HepG2 (cell line): Measurements from ENCODE around the gene LGR6. TPM values are rescaled to one million over a fixed set of nuclear protein-coding genes. Genes with fewer than 3 reads are reported as not detected.

Experiments
- FOXC1 ChIP-seq: sonication (generic); formaldehyde crosslinking; IDR thresholded peaks from 2 replicates; pipeline ENCODE4 v1.8.0; 2022; ENCODE audit warnings: mild to moderate bottlenecking, missing genetic modification reagents, borderline replicate concordance
- FOXK2 ChIP-seq: fragments of 450-650 bp; IDR thresholded peaks from 2 replicates; pipeline ENCODE4 v1.6.1; 2016
- FOXO4 ChIP-seq: sonication (generic); formaldehyde crosslinking; conservative IDR thresholded peaks from 2 replicates; pipeline ENCODE4 v1.8.1; 2023; ENCODE audit warnings: missing genetic modification reagents
- MTF2 ChIP-seq: sonication (generic); formaldehyde crosslinking; IDR thresholded peaks from 2 replicates; pipeline ENCODE4 v1.5.0; 2020; ENCODE audit warnings: missing genetic modification reagents, borderline replicate concordance
- NFKB2 ChIP-seq: sonication (generic); formaldehyde crosslinking; IDR thresholded peaks from 2 replicates; pipeline ENCODE4 v1.4.0; 2020; ENCODE audit warnings: missing genetic modification reagents, borderline replicate concordance
- NR2C2 ChIP-seq: sonication (generic); formaldehyde crosslinking; IDR thresholded peaks from 2 replicates; pipeline ENCODE4 v1.4.0; 2020; ENCODE audit warnings: missing genetic modification reagents, mild to moderate bottlenecking, moderate library complexity, borderline replicate concordance
- NR2F2 ChIP-seq: IDR thresholded peaks from 2 replicates; pipeline ENCODE4 v1.6.1; 2012; ENCODE audit warnings: low read depth, inconsistent platforms, borderline replicate concordance
- NR2F6 ChIP-seq, 2 experiments: IDR thresholded peaks; 2 replicates each; pipeline ENCODE4 v1.6.1; 2016; ENCODE audit warnings: antibody characterized with exemption in 1 of 2, mild to moderate bottlenecking in 1 of 2
- POGZ ChIP-seq: sonication (generic); formaldehyde crosslinking; IDR thresholded peaks from 2 replicates; pipeline ENCODE4 v1.4.0; 2020; ENCODE audit warnings: mild to moderate bottlenecking, missing genetic modification reagents
- STAG1 ChIP-seq: sonication (generic); formaldehyde crosslinking; IDR thresholded peaks from 2 replicates; pipeline ENCODE4 v1.4.0; 2020; ENCODE audit warnings: missing genetic modification reagents
- TFAP4 ChIP-seq: sonication (generic); IDR thresholded peaks from 2 replicates; pipeline ENCODE4 v1.6.1; 2016; ENCODE audit warnings: low read depth, borderline replicate concordance
- XRCC5 ChIP-seq: fragments of 200-400 bp; formaldehyde crosslinking; optimal IDR thresholded peaks from 2 replicates; pipeline ENCODE3; 2017; ENCODE audit warnings: mild to moderate bottlenecking, low read length
- ZMAT5 ChIP-seq: sonication (generic); formaldehyde crosslinking; IDR thresholded peaks from 2 replicates; pipeline ENCODE4 v1.5.0; 2020; ENCODE audit warnings: mild to moderate bottlenecking, low read depth, missing genetic modification reagents, borderline replicate concordance
- ZNF205 ChIP-seq: IDR thresholded peaks from 2 replicates; pipeline ENCODE4 v1.6.1; 2018; ENCODE audit warnings: missing biosample characterization, missing genetic modification reagents
- ZNF687 ChIP-seq: sonication (generic); formaldehyde crosslinking; IDR thresholded peaks from 2 replicates; pipeline ENCODE4 v1.5.1; 2020; ENCODE audit warnings: mild to moderate bottlenecking, missing genetic modification reagents, moderate library complexity
- ZNF768 ChIP-seq: sonication (generic); formaldehyde crosslinking; IDR thresholded peaks from 2 replicates; pipeline ENCODE4 v1.4.0; 2020; ENCODE audit warnings: missing genetic modification reagents
- polyA plus RNA-seq, 8 experiments: library from polyadenylated mRNA; depleted of rRNA in 3 of 8; stranded (reverse) in 7 of 8; unstranded in 1 of 8; fragments of >200 nt; fragmentation: Illumina TruSeq in 4 of 8; extraction: Trizol in 4 of 8; gene quantifications; 2 replicates each; pipeline versions ENCODE4 v1.2.1 to v1.2.3, GENCODE V29; 2011 to 2016; ENCODE audit warnings: low read depth in 4 of 8, missing spikeins in 1 of 8, mixed read lengths in 1 of 8; ENCODE audit not compliant: insufficient read depth in 1 of 8
- total RNA-seq, 5 experiments: library from RNA; depleted of rRNA; stranded (reverse); fragments of >200 nt; fragmentation: Illumina TruSeq; extraction: Trizol; gene quantifications; 2 replicates each; pipeline ENCODE4 v1.2.3, GENCODE V29; 2016; ENCODE audit warnings: low read depth in 1 of 5
- TF ChIP-seq, protein P1 (sequence below): sonication (generic); formaldehyde crosslinking; IDR thresholded peaks from 2 replicates; pipeline ENCODE4 v1.5.0; 2020; ENCODE audit warnings: mild to moderate bottlenecking, missing genetic modification reagents, moderate library complexity
- TF ChIP-seq, protein P2 (sequence below): sonication (generic); formaldehyde crosslinking; IDR thresholded peaks from 2 replicates; pipeline ENCODE4 v1.9.0; 2022; ENCODE audit warnings: missing genetic modification reagents, mild to moderate bottlenecking, borderline replicate concordance

LGR6 gene
- total and polyA plus RNA-seq, 2 of the 13 experiments (the other 11 are each of a cell fraction or from before 2014, with no cell fraction given): 0.07 TPM; not detected in 1

DNA sequence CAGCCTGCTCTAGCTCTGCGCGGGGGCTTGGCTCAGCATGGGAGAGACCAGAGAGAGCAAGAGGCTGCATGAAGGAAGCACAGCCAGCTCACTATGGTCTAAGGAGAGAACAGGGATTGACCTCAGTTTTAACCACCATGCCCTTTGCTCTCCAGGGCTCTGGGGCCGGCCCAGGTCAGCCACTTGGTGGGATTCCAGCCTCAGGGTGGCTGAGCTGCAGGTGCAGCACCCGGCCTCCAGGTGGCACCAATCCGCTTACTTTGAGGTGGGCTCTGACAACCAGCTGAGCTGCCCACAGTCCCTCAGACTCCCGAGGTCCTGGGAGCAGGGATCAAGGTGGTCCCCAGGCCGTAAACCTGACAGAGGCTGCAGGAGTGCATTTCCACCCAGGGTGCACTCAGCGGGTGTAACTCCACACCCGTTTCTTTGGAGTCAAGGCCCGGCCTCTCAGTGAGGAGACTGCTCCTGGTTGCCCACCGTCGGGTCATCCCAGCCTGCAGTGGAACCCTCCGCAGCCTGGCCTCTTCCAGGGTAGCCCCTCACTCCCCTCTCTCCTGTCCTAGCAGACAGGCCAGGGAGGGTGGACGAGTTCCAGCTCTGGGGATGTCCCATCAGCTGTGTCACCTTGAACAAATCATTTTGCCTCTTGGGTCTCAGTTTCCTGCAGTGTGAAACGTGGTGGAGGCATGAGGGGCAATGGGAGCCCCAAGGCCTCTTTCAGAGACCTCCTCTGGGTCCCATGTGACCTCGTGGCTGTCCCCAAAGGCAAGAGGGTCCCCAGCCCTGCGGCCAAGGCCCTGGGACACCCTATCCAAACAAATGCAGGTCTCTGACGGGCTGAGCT is 607 bp upstream of the LGR6 start (continued):
- TF ChIP-seq, protein P1, sequence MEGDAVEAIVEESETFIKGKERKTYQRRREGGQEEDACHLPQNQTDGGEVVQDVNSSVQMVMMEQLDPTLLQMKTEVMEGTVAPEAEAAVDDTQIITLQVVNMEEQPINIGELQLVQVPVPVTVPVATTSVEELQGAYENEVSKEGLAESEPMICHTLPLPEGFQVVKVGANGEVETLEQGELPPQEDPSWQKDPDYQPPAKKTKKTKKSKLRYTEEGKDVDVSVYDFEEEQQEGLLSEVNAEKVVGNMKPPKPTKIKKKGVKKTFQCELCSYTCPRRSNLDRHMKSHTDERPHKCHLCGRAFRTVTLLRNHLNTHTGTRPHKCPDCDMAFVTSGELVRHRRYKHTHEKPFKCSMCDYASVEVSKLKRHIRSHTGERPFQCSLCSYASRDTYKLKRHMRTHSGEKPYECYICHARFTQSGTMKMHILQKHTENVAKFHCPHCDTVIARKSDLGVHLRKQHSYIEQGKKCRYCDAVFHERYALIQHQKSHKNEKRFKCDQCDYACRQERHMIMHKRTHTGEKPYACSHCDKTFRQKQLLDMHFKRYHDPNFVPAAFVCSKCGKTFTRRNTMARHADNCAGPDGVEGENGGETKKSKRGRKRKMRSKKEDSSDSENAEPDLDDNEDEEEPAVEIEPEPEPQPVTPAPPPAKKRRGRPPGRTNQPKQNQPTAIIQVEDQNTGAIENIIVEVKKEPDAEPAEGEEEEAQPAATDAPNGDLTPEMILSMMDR (CRISPR knock-in tag): peak; percentile 92
- TF ChIP-seq NR2C2 (CRISPR knock-in tag): 0 out of 2 replicates have a peak, but pooled peaks have one; percentile 57
- TF ChIP-seq ZNF687 (CRISPR knock-in tag): peak; percentile 42
- peak; percentile 63; the same call in 1 of the 2 replicates for TF ChIP-seq MTF2 (CRISPR knock-in tag)
- 0 out of 2 replicates have a peak, but pooled peaks have one; percentile 28 for TF ChIP-seq NFKB2 (CRISPR knock-in tag)
- TF ChIP-seq ZNF205 (CRISPR knock-in tag): no peak
- 0 out of 2 replicates have a peak, but pooled peaks have one; percentile 25 for TF ChIP-seq NR2F6 (IDR thresholded peaks at IDR 0.05)
- no peak for TF ChIP-seq NR2F6 (CRISPR knock-in tag; IDR thresholded peaks at IDR 0.05)
- no peak for TF ChIP-seq FOXO4 (CRISPR knock-in tag)
- peak; percentile 70 for TF ChIP-seq STAG1 (CRISPR knock-in tag)
- TF ChIP-seq FOXK2: no peak
- TF ChIP-seq TFAP4: peak; percentile 84
- TF ChIP-seq POGZ: no peak
- peak; percentile 52 for TF ChIP-seq XRCC5
- TF ChIP-seq FOXC1 (CRISPR knock-in tag): 0 out of 2 replicates have a peak, but pooled peaks have one; percentile 36
- peak; percentile 21; the same call in 1 of the 2 replicates for TF ChIP-seq NR2F2
- TF ChIP-seq ZNF768 (CRISPR knock-in tag): peak; percentile 83
- TF ChIP-seq ZMAT5 (CRISPR knock-in tag): no peak
- TF ChIP-seq, protein P2, sequence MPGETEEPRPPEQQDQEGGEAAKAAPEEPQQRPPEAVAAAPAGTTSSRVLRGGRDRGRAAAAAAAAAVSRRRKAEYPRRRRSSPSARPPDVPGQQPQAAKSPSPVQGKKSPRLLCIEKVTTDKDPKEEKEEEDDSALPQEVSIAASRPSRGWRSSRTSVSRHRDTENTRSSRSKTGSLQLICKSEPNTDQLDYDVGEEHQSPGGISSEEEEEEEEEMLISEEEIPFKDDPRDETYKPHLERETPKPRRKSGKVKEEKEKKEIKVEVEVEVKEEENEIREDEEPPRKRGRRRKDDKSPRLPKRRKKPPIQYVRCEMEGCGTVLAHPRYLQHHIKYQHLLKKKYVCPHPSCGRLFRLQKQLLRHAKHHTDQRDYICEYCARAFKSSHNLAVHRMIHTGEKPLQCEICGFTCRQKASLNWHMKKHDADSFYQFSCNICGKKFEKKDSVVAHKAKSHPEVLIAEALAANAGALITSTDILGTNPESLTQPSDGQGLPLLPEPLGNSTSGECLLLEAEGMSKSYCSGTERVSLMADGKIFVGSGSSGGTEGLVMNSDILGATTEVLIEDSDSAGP (CRISPR knock-in tag): peak; percentile 37; the same call in 1 of the 2 replicates
